Neural progenitor cell (in vitro differentiated cells): Measurements from ENCODE around the gene ZFHX3. TPM values are rescaled to one million over a fixed set of nuclear protein-coding genes. Genes with fewer than 3 reads are reported as not detected.

Experiments
- DNase-seq: peaks from one replicate; pipeline ENCODE4 v3.0.0-alpha.2; 2016; ENCODE audit warnings: low spot score
- H2AFZ ChIP-seq: fragments of 200-600 bp; sonication (generic); replicated peaks from 2 replicates; pipeline ENCODE4 v1.6.1; 2016; ENCODE audit warnings: antibody characterized with exemption
- H3F3A ChIP-seq: fragments of 200-600 bp; sonication (generic); 2 replicates; pipeline ENCODE4 v1.6.1; 2016; ENCODE audit warnings: antibody characterized with exemption, low read depth
- H3K27ac ChIP-seq: fragments of 200-600 bp; sonication (generic); 2 replicates; pipeline ENCODE4 v1.5.1; 2016; ENCODE audit warnings: mild to moderate bottlenecking
- H3K27me3 ChIP-seq: fragments of 200-600 bp; sonication (generic); 2 replicates; pipeline ENCODE4 v1.6.1; 2016; ENCODE audit warnings: mild to moderate bottlenecking, moderate library complexity
- H3K36me3 ChIP-seq: fragments of 200-600 bp; sonication (generic); 2 replicates; pipeline ENCODE4 v1.5.1; 2016
- H3K4me1 ChIP-seq: fragments of 200-600 bp; sonication (generic); 2 replicates; pipeline ENCODE4 v1.6.1; 2016; ENCODE audit warnings: mixed run types
- H3K4me2 ChIP-seq: fragments of 200-600 bp; sonication (generic); 2 replicates; pipeline ENCODE4 v1.6.1; 2016
- H3K4me3 ChIP-seq: fragments of 200-600 bp; sonication (generic); 2 replicates; pipeline ENCODE4 v1.5.1; 2016
- H3K79me2 ChIP-seq: fragments of 200-600 bp; sonication (generic); 2 replicates; pipeline ENCODE4 v1.6.1; 2016; ENCODE audit warnings: low read depth
- H3K9ac ChIP-seq: fragments of 200-600 bp; sonication (generic); 2 replicates; pipeline ENCODE4 v1.6.1; 2016
- H3K9me3 ChIP-seq: fragments of 200-600 bp; sonication (generic); 2 replicates; pipeline ENCODE4 v1.5.1; 2016; ENCODE audit warnings: low read depth
- H4K20me1 ChIP-seq: fragments of 200-600 bp; sonication (generic); 2 replicates; pipeline ENCODE4 v1.6.1; 2016; ENCODE audit warnings: low read depth
- H3K27ac Mint-ChIP-seq: 3 replicates; pipeline ENCODE4 v1.8.0; 2021; ENCODE audit warnings: mixed read lengths
- H3K27me3 Mint-ChIP-seq: 2 replicates; pipeline ENCODE4 v1.8.0; 2022; ENCODE audit warnings: low read depth, mild to moderate bottlenecking, inconsistent platforms, moderate library complexity, mixed read lengths; ENCODE audit not compliant: insufficient read depth
- H3K36me3 Mint-ChIP-seq: 3 replicates; pipeline ENCODE4 v1.8.0; 2021; ENCODE audit warnings: mixed read lengths
- H3K4me1 Mint-ChIP-seq: 3 replicates; pipeline ENCODE4 v1.8.0; 2021; ENCODE audit warnings: mixed read lengths
- H3K4me3 Mint-ChIP-seq: 3 replicates; pipeline ENCODE4 v1.8.0; 2021; ENCODE audit warnings: mild to moderate bottlenecking, moderate library complexity, mixed read lengths
- H3K9me3 Mint-ChIP-seq: 3 replicates; pipeline ENCODE4 v1.8.0; 2020; ENCODE audit warnings: mixed read lengths
- EZH2 ChIP-seq: fragments of 200-600 bp; sonication (generic); IDR thresholded peaks from 2 replicates; pipeline ENCODE4 v1.6.1; 2017; ENCODE audit warnings: antibody characterized with exemption, mild to moderate bottlenecking, moderate library complexity
- EZH2phosphoT487 ChIP-seq: fragments of 200-600 bp; sonication (generic); IDR thresholded peaks from 2 replicates; pipeline ENCODE4 v1.6.1; 2017; ENCODE audit warnings: antibody characterized with exemption
- total RNA-seq: library from RNA; depleted of rRNA; stranded (reverse); fragments of >200 nt; gene quantifications from 2 replicates; pipeline ENCODE4 v1.2.3, GENCODE V29; 2015; ENCODE audit warnings: low replicate concordance
- TF ChIP-seq, protein P1 (sequence below): fragments of 200-600 bp; sonication (generic); IDR thresholded peaks from 2 replicates; pipeline ENCODE4 v1.5.1; 2017; ENCODE audit warnings: antibody characterized with exemption, mild to moderate bottlenecking

Gene ZFHX3
- total RNA-seq, 1 donor from 2014 or later: 2.4 TPM

DNA sequence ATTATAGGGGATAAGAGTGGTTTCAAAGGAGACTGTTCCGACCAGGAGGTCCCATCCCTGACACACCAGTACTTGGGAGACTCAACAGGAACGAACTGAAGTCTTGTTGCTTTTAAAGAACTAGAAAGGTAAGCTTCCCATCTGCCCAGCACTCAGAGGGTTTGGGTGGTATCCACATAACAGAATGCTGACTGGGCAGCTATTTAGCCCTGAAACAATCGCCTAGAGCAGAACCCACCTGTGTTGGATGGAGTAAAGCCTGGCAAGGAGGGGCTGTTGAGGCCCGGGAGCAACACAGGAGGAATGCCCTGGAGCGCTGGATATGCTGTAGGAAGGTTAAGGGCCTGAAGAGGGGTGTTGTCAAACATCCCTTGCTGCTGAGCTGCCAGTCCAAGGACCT is 254.9 kb downstream of the ZFHX3 start:
- H3K4me3 ChIP-seq: no peak overlapping the region
- H3K27me3 Mint-ChIP-seq: peaks cover 2% of the 10 kb centered on the region
- H3F3A ChIP-seq: peaks cover 4% of the 10 kb centered on the region
- H3K9me3 Mint-ChIP-seq: peaks cover 3% of the 10 kb centered on the region
- no peak overlapping the region for H3K9ac ChIP-seq
- H4K20me1 ChIP-seq: no peaks in the 10 kb centered on the region
- H3K27me3 ChIP-seq: no peaks in the 10 kb centered on the region
- no peaks in the 10 kb centered on the region for H3K9me3 ChIP-seq
- no peak overlapping the region for H2AFZ ChIP-seq
- no peaks in the 10 kb centered on the region for H3K79me2 ChIP-seq
- H3K4me1 Mint-ChIP-seq: peaks cover 29% of the 10 kb centered on the region
- H3K36me3 ChIP-seq: no peaks in the 10 kb centered on the region
- H3K4me3 Mint-ChIP-seq: no peak overlapping the region
- no peak overlapping the region for H3K4me2 ChIP-seq
- H3K36me3 Mint-ChIP-seq: peaks cover 80% of the 10 kb centered on the region
- H3K27ac Mint-ChIP-seq: no peak overlapping the region
- DNase-seq: no peak
- H3K27ac ChIP-seq: no peak overlapping the region
- H3K4me1 ChIP-seq: peaks cover 16% of the 10 kb centered on the region
- TF ChIP-seq EZH2: no peak
- no peak for TF ChIP-seq EZH2phosphoT487
- TF ChIP-seq, protein P1, sequence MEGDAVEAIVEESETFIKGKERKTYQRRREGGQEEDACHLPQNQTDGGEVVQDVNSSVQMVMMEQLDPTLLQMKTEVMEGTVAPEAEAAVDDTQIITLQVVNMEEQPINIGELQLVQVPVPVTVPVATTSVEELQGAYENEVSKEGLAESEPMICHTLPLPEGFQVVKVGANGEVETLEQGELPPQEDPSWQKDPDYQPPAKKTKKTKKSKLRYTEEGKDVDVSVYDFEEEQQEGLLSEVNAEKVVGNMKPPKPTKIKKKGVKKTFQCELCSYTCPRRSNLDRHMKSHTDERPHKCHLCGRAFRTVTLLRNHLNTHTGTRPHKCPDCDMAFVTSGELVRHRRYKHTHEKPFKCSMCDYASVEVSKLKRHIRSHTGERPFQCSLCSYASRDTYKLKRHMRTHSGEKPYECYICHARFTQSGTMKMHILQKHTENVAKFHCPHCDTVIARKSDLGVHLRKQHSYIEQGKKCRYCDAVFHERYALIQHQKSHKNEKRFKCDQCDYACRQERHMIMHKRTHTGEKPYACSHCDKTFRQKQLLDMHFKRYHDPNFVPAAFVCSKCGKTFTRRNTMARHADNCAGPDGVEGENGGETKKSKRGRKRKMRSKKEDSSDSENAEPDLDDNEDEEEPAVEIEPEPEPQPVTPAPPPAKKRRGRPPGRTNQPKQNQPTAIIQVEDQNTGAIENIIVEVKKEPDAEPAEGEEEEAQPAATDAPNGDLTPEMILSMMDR: no peak

GRCh38 chr16:72791786-72792185 is 256.1 kb downstream of the ZFHX3 start:
- peaks cover 6% of the 10 kb centered on the region for H4K20me1 ChIP-seq
- H3K27ac Mint-ChIP-seq: no peak overlapping the region
- no peak overlapping the region for H3K4me2 ChIP-seq
- no peak overlapping the region for H3K4me3 ChIP-seq
- H3K4me1 ChIP-seq: peaks cover 24% of the 10 kb centered on the region
- H3F3A ChIP-seq: peaks cover 9% of the 10 kb centered on the region
- peaks cover 39% of the 10 kb centered on the region for H3K4me1 Mint-ChIP-seq
- no peak overlapping the region for H3K4me3 Mint-ChIP-seq
- H3K27ac ChIP-seq: no peak overlapping the region
- peaks cover 3% of the 10 kb centered on the region for H3K9me3 Mint-ChIP-seq
- H3K79me2 ChIP-seq: no peaks in the 10 kb centered on the region
- H3K27me3 Mint-ChIP-seq: peaks cover 6% of the 10 kb centered on the region
- no peak overlapping the region for H3K9ac ChIP-seq
- TF ChIP-seq EZH2 (no peak), EZH2phosphoT487 (no peak)
- TF ChIP-seq, protein P1: no peak
- no peaks in the 10 kb centered on the region for H3K36me3 ChIP-seq
- peaks cover 5% of the 10 kb centered on the region for H3K27me3 ChIP-seq
- no peak overlapping the region for H2AFZ ChIP-seq
- DNase-seq: no peak
- no peaks in the 10 kb centered on the region for H3K9me3 ChIP-seq
- peaks cover 72% of the 10 kb centered on the region for H3K36me3 Mint-ChIP-seq

DNA sequence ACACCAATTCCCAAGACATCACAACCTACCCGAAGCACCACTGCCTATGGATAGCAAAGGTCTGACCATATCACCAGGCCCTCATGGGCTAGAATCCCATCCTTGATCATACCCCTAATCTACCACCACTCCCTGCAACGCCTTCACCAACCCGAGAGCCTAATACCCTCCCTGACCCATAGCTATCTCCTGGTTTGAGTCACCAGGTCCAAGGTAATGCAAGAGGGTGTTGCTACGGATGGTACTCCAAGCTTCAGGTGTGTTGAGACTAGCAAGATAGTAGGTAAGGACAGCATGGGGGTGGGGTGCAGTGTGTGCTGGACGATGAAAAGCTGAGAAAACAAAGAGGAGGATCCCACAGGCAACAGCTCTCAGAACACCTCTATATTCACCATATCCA is 258.0 kb downstream of the ZFHX3 start:
- H3K9me3 Mint-ChIP-seq: no peaks in the 10 kb centered on the region
- Histone ChIP-seq H3K4me3 (no peak overlapping the region), H3K9ac (no peak overlapping the region), H3K36me3 (no peaks in the 10 kb centered on the region), H3K9me3 (no peaks in the 10 kb centered on the region), H3K4me2 (no peak overlapping the region), H3K27me3 (peaks cover 19% of the 10 kb centered on the region), H2AFZ (no peak overlapping the region), H3K4me1 (peaks cover 42% of the 10 kb centered on the region), H3K27ac (no peak overlapping the region), H4K20me1 (peaks cover 20% of the 10 kb centered on the region), H3F3A (peaks cover 15% of the 10 kb centered on the region), H3K79me2 (no peaks in the 10 kb centered on the region)
- H3K4me3 Mint-ChIP-seq: no peak overlapping the region
- H3K36me3 Mint-ChIP-seq: peaks cover 55% of the 10 kb centered on the region
- H3K27ac Mint-ChIP-seq: no peak overlapping the region
- H3K4me1 Mint-ChIP-seq: peaks cover 57% of the 10 kb centered on the region
- DNase-seq: no peak
- H3K27me3 Mint-ChIP-seq: peaks cover 6% of the 10 kb centered on the region
- TF ChIP-seq EZH2phosphoT487: no peak
- TF ChIP-seq EZH2: no peak
- TF ChIP-seq, protein P1: no peak
